GM10248 (cell line): Measurements from ENCODE around the gene HDAC4.

Experiments used
- CTCF ChIA-PET: fragments of 300-600 bp; sonication (Branson Sonifier 250); formaldehyde crosslinking; extraction: SDS; loops from one replicate; lab custom pipeline; 2021; ENCODE audit warnings: antibody characterized with exemption; lab: Yijun Ruan, JAX
- POLR2A ChIA-PET: fragments of 350-650 bp; sonication (Branson Sonifier 250); formaldehyde crosslinking; extraction: SDS; loops from one replicate; lab custom pipeline; 2020; ENCODE audit warnings: antibody characterized with exemption; lab: Yijun Ruan, JAX
- DNase-seq: peaks from one replicate; pipeline ENCODE4 v3.0.0; 2012; ENCODE audit errors: extremely low spot score
- CTCF ChIP-seq: IDR thresholded peaks from 2 replicates; pipeline ENCODE4 v1.5.1; 2012; ENCODE audit warnings: mild to moderate bottlenecking, low read depth; ENCODE audit errors: extremely low read depth, missing control alignments, control extremely low read depth

The HDAC4 gene

DNA sequence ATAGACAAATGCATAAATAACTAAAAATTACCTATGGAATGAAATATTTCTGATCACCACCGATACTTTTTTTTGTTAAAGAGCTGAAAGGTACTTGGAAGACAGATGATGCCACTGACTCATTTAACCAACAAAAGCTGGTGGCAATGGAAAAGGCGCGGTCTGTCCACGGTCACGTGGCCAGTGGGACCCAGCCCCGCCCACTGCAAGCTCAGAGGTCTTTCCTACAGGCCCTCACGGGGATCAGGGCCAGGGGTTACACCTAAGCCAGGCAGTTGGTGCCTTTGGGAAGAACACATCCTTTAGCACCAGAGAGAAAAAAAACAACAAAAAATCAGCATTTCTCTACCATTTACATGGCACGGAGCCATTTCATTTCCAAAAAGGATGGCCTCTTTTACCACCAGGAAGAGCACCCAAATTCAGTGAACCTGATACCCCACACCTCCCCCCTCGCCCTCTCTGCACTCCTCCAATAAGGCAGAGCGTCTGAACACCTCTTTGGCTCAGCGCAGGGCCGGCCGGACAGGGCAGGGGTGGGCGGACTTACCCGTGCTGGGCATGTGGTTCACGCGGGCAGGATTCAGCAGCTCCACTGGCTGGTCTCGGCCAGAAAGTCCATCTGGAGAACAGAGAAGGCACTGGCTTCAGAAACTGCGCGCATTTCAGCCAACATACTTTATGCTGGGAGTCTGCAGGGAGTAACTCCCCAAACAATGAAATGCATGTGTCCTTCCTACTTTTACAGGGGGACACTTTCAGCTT is 164.6 kb downstream of the HDAC4 start:
- ChIA-PET CTCF (interaction anchor here (1.6 kb wide), 1 partner anchor 10 kb away, joined by 4 read pairs; no protein-coding TSS in a partner anchor), POLR2A (interaction anchor here (0.6 kb wide), 1 partner anchor 14 kb away, joined by 3 read pairs; no protein-coding TSS in a partner anchor)
- no peak for DNase-seq
- no peak for TF ChIP-seq CTCF

- CTCF ChIA-PET: interaction anchor here (1.6 kb wide), 1 partner anchor 9 kb away, joined by 4 read pairs; no protein-coding TSS in a partner anchor
- POLR2A ChIA-PET: no interaction called here
- no peak for TF ChIP-seq CTCF
- DNase-seq: no peak
Measured at GRCh38 chr2:239235311-239235710, 165.5 kb downstream of the HDAC4 start.

DNA sequence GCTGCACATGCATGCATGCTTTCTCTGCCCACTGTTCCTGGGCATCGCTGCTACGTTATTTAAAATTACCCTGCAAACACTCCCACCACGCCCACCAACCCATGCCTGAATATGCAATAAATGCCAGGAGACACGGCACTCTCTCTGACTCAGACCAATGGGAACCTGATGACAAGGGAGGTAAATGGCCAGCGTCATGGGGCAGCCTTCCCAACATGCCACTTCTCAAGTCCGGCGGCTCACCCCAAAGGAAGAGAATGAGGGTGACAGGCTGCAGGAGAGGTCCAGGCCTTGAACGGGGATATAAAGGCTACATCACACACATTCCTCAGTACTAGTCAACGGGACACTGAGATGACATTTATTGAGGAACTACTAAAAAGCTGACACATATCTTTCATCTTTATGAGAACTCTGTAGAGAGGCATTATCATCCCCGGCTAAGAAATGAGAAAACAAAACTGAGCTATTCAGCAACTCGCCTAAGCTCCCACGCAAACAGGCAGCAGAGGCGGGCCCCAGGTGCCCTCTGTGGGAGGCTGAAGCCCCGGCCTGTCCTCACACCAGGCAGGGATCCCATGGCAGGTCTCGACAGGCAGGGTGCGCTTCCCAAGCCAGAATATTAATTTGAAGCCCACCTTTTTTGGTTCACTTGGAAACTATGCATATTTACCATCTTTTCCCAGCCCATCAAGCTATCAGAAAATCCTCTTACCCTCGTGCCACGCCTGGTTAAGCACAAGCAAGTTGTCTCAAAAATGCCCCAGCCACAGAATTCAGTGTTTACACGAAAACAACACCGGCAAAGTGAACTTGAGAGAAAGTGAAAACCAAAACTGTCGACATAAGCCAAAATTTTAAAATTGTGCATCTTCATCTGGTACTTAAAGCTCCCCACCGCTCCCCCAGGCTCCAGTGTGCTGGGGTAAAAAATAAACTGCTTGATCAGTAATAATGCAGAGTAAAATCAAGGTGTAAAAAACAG is 166.3 kb downstream of the HDAC4 start:
- POLR2A ChIA-PET: no interaction called here
- CTCF ChIA-PET: interaction anchor here (1.6 kb wide), 1 partner anchor 9 kb away, joined by 4 read pairs; no protein-coding TSS in a partner anchor
- no peak for TF ChIP-seq CTCF
- DNase-seq: no peak

DNA sequence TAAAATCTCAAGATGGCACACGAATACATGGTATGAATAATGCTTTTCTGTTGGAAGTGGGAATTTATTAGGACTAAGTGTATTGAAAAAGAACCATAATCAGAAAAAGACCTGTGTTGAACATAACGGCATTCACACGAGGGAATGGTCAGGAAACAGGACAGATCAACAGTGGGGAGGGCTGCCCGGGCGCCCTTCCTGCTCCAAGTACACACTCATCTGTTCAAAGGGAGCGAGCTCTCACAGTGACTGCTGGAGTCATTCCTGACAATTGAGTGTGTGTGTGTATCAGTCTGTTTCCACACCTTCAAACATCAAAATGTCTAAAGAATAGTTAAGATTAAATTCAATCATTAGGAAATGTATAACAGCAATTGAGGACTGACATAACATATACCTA is 167.2 kb downstream of the HDAC4 start:
- ChIA-PET POLR2A (no interaction called here), CTCF (no interaction called here)
- DNase-seq: no peak
- TF ChIP-seq CTCF: no peak

GRCh38 chr2:239232195-239232578 is 168.6 kb downstream of the HDAC4 start:
- DNase-seq: no peak
- no peak for TF ChIP-seq CTCF
- POLR2A ChIA-PET: no interaction called here
- CTCF ChIA-PET: no interaction called here
